Astrocyte (in vitro differentiated cells and primary cell): ENCODE data around the gene FHIT. TPM values are rescaled to one million over a fixed set of nuclear protein-coding genes. Genes with fewer than 3 reads are reported as not detected.

Experiments
- DNase-seq: peaks from one replicate; pipeline ENCODE4 v3.0.0-alpha.2; 2010; ENCODE audit warnings: low read depth
- FAIRE-seq: peaks from 2 replicates; lab custom pipeline; 2011; peaks lifted over from hg19 to GRCh38; lab: Jason Lieb, UNC
- H2AFZ ChIP-seq: 2 replicates; pipeline ENCODE4 v1.6.0; 2012; ENCODE audit warnings: low read depth, low read length, inconsistent platforms
- H3K27ac ChIP-seq: 2 replicates; pipeline ENCODE4 v1.5.1; 2011; ENCODE audit warnings: low read depth, low read length, inconsistent platforms
- H3K27me3 ChIP-seq: 2 replicates; pipeline ENCODE4 v1.6.0; 2011; ENCODE audit warnings: low read length, inconsistent platforms; ENCODE audit not compliant: insufficient read depth
- H3K36me3 ChIP-seq: 2 replicates; pipeline ENCODE4 v1.5.1; 2011; ENCODE audit warnings: low read length, inconsistent platforms; ENCODE audit not compliant: insufficient read depth
- H3K4me1 ChIP-seq: 2 replicates; pipeline ENCODE4 v1.5.1; 2011; ENCODE audit warnings: low read length, inconsistent platforms; ENCODE audit not compliant: insufficient read depth
- H3K4me2 ChIP-seq: 2 replicates; pipeline ENCODE4 v1.6.0; 2012; ENCODE audit warnings: low read length, inconsistent platforms
- H3K4me3 ChIP-seq: 2 replicates; pipeline ENCODE4 v1.5.1; 2011; ENCODE audit warnings: low read depth, mild to moderate bottlenecking, low read length, inconsistent platforms; ENCODE audit not compliant: insufficient read depth
- H3K79me2 ChIP-seq: 2 replicates; pipeline ENCODE4 v1.6.0; 2012; ENCODE audit warnings: mild to moderate bottlenecking, low read length, inconsistent platforms; ENCODE audit not compliant: insufficient read depth
- H3K9ac ChIP-seq: 2 replicates; pipeline ENCODE4 v1.6.0; 2012; ENCODE audit warnings: mild to moderate bottlenecking, low read length, inconsistent platforms
- H3K9me3 ChIP-seq: 2 replicates; pipeline ENCODE4 v1.5.1; 2012; ENCODE audit warnings: low read depth, mild to moderate bottlenecking, low read length, inconsistent platforms; ENCODE audit not compliant: insufficient read depth
- H4K20me1 ChIP-seq: 2 replicates; pipeline ENCODE4 v1.6.0; 2012; ENCODE audit warnings: low read length, inconsistent platforms; ENCODE audit not compliant: insufficient read depth
- H3K27ac Mint-ChIP-seq: one replicate; pipeline ENCODE4 v1.8.0; 2021; ENCODE audit warnings: mild to moderate bottlenecking, mixed read lengths; ENCODE audit not compliant: unreplicated experiment
- H3K27me3 Mint-ChIP-seq: one replicate; pipeline ENCODE4 v1.8.0; 2021; ENCODE audit warnings: low read depth, mixed read lengths; ENCODE audit not compliant: unreplicated experiment
- H3K36me3 Mint-ChIP-seq: one replicate; pipeline ENCODE4 v1.8.0; 2021; ENCODE audit warnings: low read depth, mixed read lengths; ENCODE audit not compliant: unreplicated experiment
- H3K4me1 Mint-ChIP-seq: one replicate; pipeline ENCODE4 v1.8.0; 2021; ENCODE audit warnings: low read depth, mixed read lengths; ENCODE audit not compliant: unreplicated experiment
- H3K4me3 Mint-ChIP-seq: one replicate; pipeline ENCODE4 v1.8.0; 2021; ENCODE audit warnings: mild to moderate bottlenecking, moderate library complexity, mixed read lengths; ENCODE audit not compliant: unreplicated experiment
- H3K9me3 Mint-ChIP-seq: one replicate; pipeline ENCODE4 v1.8.0; 2021; ENCODE audit warnings: mild to moderate bottlenecking, mixed read lengths; ENCODE audit not compliant: unreplicated experiment
- CTCF ChIP-seq: IDR thresholded peaks from 2 replicates; pipeline ENCODE4 v1.5.1; 2011; ENCODE audit warnings: low read depth, mild to moderate bottlenecking, inconsistent platforms, low read length, moderate library complexity; ENCODE audit not compliant: insufficient read depth
- EZH2 ChIP-seq: IDR thresholded peaks from 2 replicates; pipeline ENCODE4 v1.6.1; 2012; ENCODE audit warnings: mild to moderate bottlenecking, low read length, inconsistent platforms; ENCODE audit not compliant: insufficient read depth
- total RNA-seq: library from RNA; stranded (reverse); gene quantifications from 2 replicates; pipeline ENCODE4 v1.2.1, GENCODE V29; 2021

Gene FHIT
- total RNA-seq, 1 donor from 2014 or later = 6.7 TPM

GRCh38 chr3:59885899-59886400 lies 1365.3 kb downstream of the FHIT start:
- Histone ChIP-seq H3K27ac (no peak overlapping the region), H4K20me1 (no peaks in the 10 kb centered on the region), H3K36me3 (no peaks in the 10 kb centered on the region), H3K9me3 (no peaks in the 10 kb centered on the region), H3K27me3 (no peaks in the 10 kb centered on the region), H2AFZ (no peak overlapping the region), H3K9ac (no peak overlapping the region), H3K4me3 (no peak overlapping the region), H3K79me2 (no peaks in the 10 kb centered on the region), H3K4me2 (no peak overlapping the region), H3K4me1 (no peaks in the 10 kb centered on the region)
- no peak for DNase-seq
- TF ChIP-seq CTCF = no peak
- no peak for TF ChIP-seq EZH2
- no peak overlapping the region for H3K4me3 Mint-ChIP-seq
- H3K27me3 Mint-ChIP-seq = no peaks in the 10 kb centered on the region
- no peaks in the 10 kb centered on the region for H3K36me3 Mint-ChIP-seq
- FAIRE-seq = no peak
- H3K4me1 Mint-ChIP-seq = peaks cover 20% of the 10 kb centered on the region
- H3K9me3 Mint-ChIP-seq = no peaks in the 10 kb centered on the region
- peak overlapping the region; percentile 48 for H3K27ac Mint-ChIP-seq

DNA sequence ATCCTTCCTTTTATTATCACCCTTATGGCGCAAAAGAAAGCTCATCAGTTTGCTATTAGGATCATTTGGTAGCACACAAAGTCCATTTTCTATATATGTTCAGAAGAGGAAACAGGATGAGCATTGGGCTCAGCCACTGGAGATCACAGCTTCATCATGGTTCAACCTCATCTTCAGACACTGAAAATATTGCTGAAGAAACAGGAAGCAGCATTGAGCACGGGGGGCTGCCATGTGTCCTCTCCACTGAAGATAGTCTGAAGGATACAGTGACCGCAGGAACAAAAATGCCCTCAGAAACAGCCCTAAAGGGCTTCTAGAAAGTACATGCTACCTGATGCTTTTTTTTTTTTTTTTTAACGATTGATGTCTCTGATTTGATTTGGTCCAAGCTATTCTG lies 1366.2 kb downstream of the FHIT start:
- Histone ChIP-seq H3K79me2 (no peaks in the 10 kb centered on the region), H3K4me2 (no peak overlapping the region), H3K36me3 (no peaks in the 10 kb centered on the region), H4K20me1 (no peaks in the 10 kb centered on the region), H3K9ac (no peak overlapping the region), H2AFZ (no peak overlapping the region), H3K27ac (no peak overlapping the region), H3K27me3 (no peaks in the 10 kb centered on the region), H3K4me3 (no peak overlapping the region), H3K4me1 (no peaks in the 10 kb centered on the region), H3K9me3 (no peaks in the 10 kb centered on the region)
- H3K36me3 Mint-ChIP-seq = no peaks in the 10 kb centered on the region
- peaks cover 20% of the 10 kb centered on the region for H3K4me1 Mint-ChIP-seq
- no peak overlapping the region for H3K4me3 Mint-ChIP-seq
- TF ChIP-seq CTCF (no peak), EZH2 (no peak)
- H3K27ac Mint-ChIP-seq = no peak overlapping the region
- peaks cover 3% of the 10 kb centered on the region for H3K27me3 Mint-ChIP-seq
- DNase-seq (no peak), FAIRE-seq (no peak)
- no peaks in the 10 kb centered on the region for H3K9me3 Mint-ChIP-seq

DNA sequence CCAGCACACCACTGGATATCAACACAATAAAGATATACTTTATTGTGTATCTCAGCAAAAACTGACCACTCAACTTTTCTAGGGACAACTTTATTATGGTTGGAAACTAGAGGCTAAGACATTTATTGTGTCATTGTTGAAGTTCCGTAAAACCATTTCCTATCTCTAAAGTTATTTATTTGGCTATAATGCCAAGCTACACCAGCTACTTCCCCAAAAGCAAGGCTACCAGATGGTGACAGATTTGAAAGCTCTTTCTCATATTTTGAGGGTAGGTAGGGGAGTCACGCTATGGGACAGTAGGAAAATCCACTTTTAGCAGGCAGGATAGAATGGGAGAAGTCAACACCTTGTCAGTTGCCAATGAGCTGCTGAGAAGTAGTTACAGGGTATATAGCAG lies 1366.8 kb downstream of the FHIT start:
- FAIRE-seq (no peak), DNase-seq (no peak)
- Mint-ChIP-seq H3K4me1 (peaks cover 20% of the 10 kb centered on the region), H3K27me3 (peaks cover 5% of the 10 kb centered on the region), H3K4me3 (no peak overlapping the region), H3K27ac (no peak overlapping the region), H3K9me3 (no peaks in the 10 kb centered on the region), H3K36me3 (no peaks in the 10 kb centered on the region)
- Histone ChIP-seq H3K4me1 (no peaks in the 10 kb centered on the region), H3K4me3 (no peak overlapping the region), H3K9me3 (no peaks in the 10 kb centered on the region), H3K27me3 (no peaks in the 10 kb centered on the region), H3K4me2 (no peak overlapping the region), H3K27ac (no peak overlapping the region), H3K36me3 (no peaks in the 10 kb centered on the region), H3K79me2 (no peaks in the 10 kb centered on the region), H3K9ac (no peak overlapping the region), H4K20me1 (no peaks in the 10 kb centered on the region), H2AFZ (no peak overlapping the region)
- TF ChIP-seq CTCF = no peak
- no peak for TF ChIP-seq EZH2
